ENCODE data around the gene SLITRK3.

- TF ChIP-seq CTCF (IDR thresholded peaks at IDR 0.05) (no peak), EZH2 (IDR thresholded peaks at IDR 0.05; ENCODE audit: borderline replicate concordance, insufficient read depth, low read depth, low read length, poor library complexity, severe bottlenecking) (no peak)
These were observed 33.3 kb downstream of the SLITRK3 start for GRCh38 chr3:165162883-165163282.
